GM12874 (cell line): ENCODE data around the gene YBX2.

Source experiments
- CTCF ChIP-seq: IDR thresholded peaks from 2 replicates; pipeline ENCODE4 v1.5.1; 2011; ENCODE audit warnings: low read depth, mild to moderate bottlenecking, control low read depth, low read length, moderate library complexity; ENCODE audit not compliant: insufficient read depth

Gene YBX2

GRCh38 chr17:7296189-7296861 is 1.9 kb upstream of the YBX2 start:
- peak; percentile 95 for TF ChIP-seq CTCF

- TF ChIP-seq CTCF = no peak
Measured at GRCh38 chr17:7295230-7296180, 1.1 kb upstream of the YBX2 start.

- no peak for TF ChIP-seq CTCF
Measured at GRCh38 chr17:7293816-7294613, 424 bp downstream of the YBX2 start.

- no peak for TF ChIP-seq CTCF
Measured at GRCh38 chr17:7293159-7293558, 1.3 kb downstream of the YBX2 start.

GRCh38 chr17:7292729-7293128 is 1.7 kb downstream of the YBX2 start:
- TF ChIP-seq CTCF = no peak

GRCh38 chr17:7292194-7292593 is 2.2 kb downstream of the YBX2 start:
- no peak for TF ChIP-seq CTCF

- TF ChIP-seq CTCF = no peak
Measured at GRCh38 chr17:7290685-7291084, 3.8 kb downstream of the YBX2 start.
